ENCODE measurements around the gene OVCH2.

Gene OVCH2

DNA sequence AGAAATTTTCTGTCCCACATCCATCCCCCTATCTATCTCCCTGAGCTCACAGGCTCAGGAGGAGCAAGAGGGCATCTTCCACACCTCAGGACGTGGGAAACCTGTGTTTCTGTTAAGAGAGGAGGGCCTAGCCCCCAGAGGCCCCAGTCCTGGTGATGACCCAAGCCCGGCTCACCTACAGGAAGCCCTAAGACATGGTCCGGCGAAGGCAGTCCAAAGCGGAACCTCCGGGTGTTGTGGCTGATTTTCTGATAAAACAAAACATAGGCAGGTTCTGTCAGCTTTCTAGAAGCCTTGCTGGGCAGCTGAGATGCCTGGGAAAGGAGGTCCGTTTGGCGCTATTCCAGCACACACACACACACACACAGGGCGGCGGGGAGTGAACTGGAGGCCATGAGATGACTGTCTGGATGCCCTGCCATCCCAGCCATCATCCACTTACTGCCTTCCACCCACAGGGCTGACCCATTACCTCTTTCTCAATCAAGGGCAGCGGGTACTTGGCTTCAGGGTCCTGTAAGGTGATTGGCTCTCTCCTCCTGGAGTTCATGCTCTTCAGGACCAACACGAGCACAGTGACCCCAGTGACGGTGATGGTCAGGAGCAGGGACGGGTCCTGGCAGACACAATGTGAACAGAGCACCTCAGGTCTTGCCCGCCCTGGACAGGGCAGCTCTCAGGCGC is 33.9 kb downstream of the OVCH2 start:
- peaks cover 14 to 15% of the 10 kb centered on the region in 2 donors for H3K4me1 ChIP-seq (ENCODE audit: control insufficient read depth in 2 of 2, insufficient read depth in 2 of 2, low read length in 2 of 2)
- H3K9me3 ChIP-seq (ENCODE audit: control insufficient read depth in 2 of 2, low read length in 2 of 2) = no peaks in the 10 kb centered on the region
- H3K36me3 ChIP-seq (ENCODE audit: control insufficient read depth in 2 of 2, insufficient read depth in 2 of 2, low read length in 2 of 2) = peaks cover 4 to 5% of the 10 kb centered on the region in 2 donors
- H3K27me3 ChIP-seq (ENCODE audit: control insufficient read depth in 2 of 2, insufficient read depth in 2 of 2, low read length in 2 of 2) = peaks cover 0 to 3% of the 10 kb centered on the region in 2 donors
- H3K4me3 ChIP-seq (ENCODE audit: low read length in 2 of 2) = peak overlapping the region in 1 of 2 donors; percentile 68
- H3K9ac ChIP-seq (ENCODE audit: low read depth in 1 of 2, low read length in 2 of 2) = no peak overlapping the region
- H3K27ac ChIP-seq (ENCODE audit: low read depth in 2 of 2, low read length in 2 of 2) = no peak overlapping the region

GRCh38 chr11:7671347-7672215 is 34.7 kb downstream of the OVCH2 start:
- no peaks in the 10 kb centered on the region for H3K9me3 ChIP-seq (ENCODE audit: control insufficient read depth in 2 of 2, low read length in 2 of 2)
- H3K27ac ChIP-seq (ENCODE audit: low read depth in 2 of 2, low read length in 2 of 2) = no peak overlapping the region
- peaks cover 14 to 15% of the 10 kb centered on the region in 2 donors for H3K4me1 ChIP-seq (ENCODE audit: control insufficient read depth in 2 of 2, insufficient read depth in 2 of 2, low read length in 2 of 2)
- peaks cover 5 to 11% of the 10 kb centered on the region in 2 donors for H3K36me3 ChIP-seq (ENCODE audit: control insufficient read depth in 2 of 2, insufficient read depth in 2 of 2, low read length in 2 of 2)
- no peak overlapping the region for H3K4me3 ChIP-seq (ENCODE audit: low read length in 2 of 2)
- H3K9ac ChIP-seq (ENCODE audit: low read depth in 1 of 2, low read length in 2 of 2) = no peak overlapping the region
- peaks cover 0 to 3% of the 10 kb centered on the region in 2 donors for H3K27me3 ChIP-seq (ENCODE audit: control insufficient read depth in 2 of 2, insufficient read depth in 2 of 2, low read length in 2 of 2)

DNA sequence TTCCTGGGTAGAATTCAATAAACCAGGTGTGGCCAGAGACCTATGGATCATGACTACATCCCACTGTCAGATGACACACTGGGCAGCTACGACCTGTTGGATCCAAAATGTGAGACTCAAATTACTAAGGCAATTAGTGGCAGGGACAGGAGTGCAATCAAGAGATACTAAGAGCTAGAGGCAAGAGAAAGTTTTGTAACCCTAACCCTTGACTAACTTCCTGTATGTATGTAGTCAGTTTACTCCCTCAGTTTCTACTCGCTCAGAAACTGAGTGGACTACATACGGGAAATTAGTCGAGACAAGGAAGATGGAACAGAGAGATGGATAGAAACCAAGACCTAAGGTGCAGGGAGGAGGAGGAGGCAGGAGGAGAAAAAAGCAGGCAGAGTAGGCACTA is 35.6 kb downstream of the OVCH2 start:
- no peak overlapping the region for H3K4me3 ChIP-seq (ENCODE audit: low read length in 2 of 2)
- no peak overlapping the region for H3K27ac ChIP-seq (ENCODE audit: low read depth in 2 of 2, low read length in 2 of 2)
- H3K9ac ChIP-seq (ENCODE audit: low read depth in 1 of 2, low read length in 2 of 2) = no peak overlapping the region
- H3K4me1 ChIP-seq (ENCODE audit: control insufficient read depth in 2 of 2, insufficient read depth in 2 of 2, low read length in 2 of 2) = peaks cover 13 to 15% of the 10 kb centered on the region in 2 donors
- no peaks in the 10 kb centered on the region for H3K9me3 ChIP-seq (ENCODE audit: control insufficient read depth in 2 of 2, low read length in 2 of 2)
- H3K27me3 ChIP-seq (ENCODE audit: control insufficient read depth in 2 of 2, insufficient read depth in 2 of 2, low read length in 2 of 2) = peaks cover 0 to 3% of the 10 kb centered on the region in 2 donors
- H3K36me3 ChIP-seq (ENCODE audit: control insufficient read depth in 2 of 2, insufficient read depth in 2 of 2, low read length in 2 of 2) = peaks cover 5 to 13% of the 10 kb centered on the region in 2 donors

DNA sequence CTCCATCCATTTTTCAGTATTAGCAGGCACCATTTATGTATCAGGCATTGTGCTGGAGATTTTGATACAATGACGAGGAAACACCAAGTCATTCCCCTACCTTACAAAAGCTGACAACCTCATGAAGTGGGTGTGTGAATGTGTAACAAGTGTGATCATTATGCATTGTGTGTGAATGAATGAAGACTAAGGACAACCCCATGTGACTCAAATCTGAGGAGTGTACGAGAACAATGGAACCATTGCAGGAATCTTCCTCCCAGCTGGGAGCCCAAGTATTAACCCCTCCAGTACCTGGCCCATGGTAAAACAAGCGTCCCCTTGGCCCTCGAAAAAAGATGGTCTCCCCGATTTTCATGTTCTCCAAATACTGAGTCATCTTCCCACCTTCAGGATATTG is 37.4 kb downstream of the OVCH2 start:
- H3K27ac ChIP-seq (ENCODE audit: low read depth in 2 of 2, low read length in 2 of 2) = no peak overlapping the region
- H3K9me3 ChIP-seq (ENCODE audit: control insufficient read depth in 2 of 2, low read length in 2 of 2) = no peaks in the 10 kb centered on the region
- peaks cover 9 to 19% of the 10 kb centered on the region in 2 donors for H3K36me3 ChIP-seq (ENCODE audit: control insufficient read depth in 2 of 2, insufficient read depth in 2 of 2, low read length in 2 of 2)
- H3K9ac ChIP-seq (ENCODE audit: low read depth in 1 of 2, low read length in 2 of 2) = no peak overlapping the region
- H3K4me3 ChIP-seq (ENCODE audit: low read length in 2 of 2) = no peak overlapping the region
- H3K27me3 ChIP-seq (ENCODE audit: control insufficient read depth in 2 of 2, insufficient read depth in 2 of 2, low read length in 2 of 2) = no peaks in the 10 kb centered on the region
- peaks cover 12 to 14% of the 10 kb centered on the region in 2 donors for H3K4me1 ChIP-seq (ENCODE audit: control insufficient read depth in 2 of 2, insufficient read depth in 2 of 2, low read length in 2 of 2)

- no peak overlapping the region for H3K27ac ChIP-seq (ENCODE audit: low read depth in 2 of 2, low read length in 2 of 2)
Observed at GRCh38 chr11:7668464-7668863, 37.8 kb downstream of the OVCH2 start.

DNA sequence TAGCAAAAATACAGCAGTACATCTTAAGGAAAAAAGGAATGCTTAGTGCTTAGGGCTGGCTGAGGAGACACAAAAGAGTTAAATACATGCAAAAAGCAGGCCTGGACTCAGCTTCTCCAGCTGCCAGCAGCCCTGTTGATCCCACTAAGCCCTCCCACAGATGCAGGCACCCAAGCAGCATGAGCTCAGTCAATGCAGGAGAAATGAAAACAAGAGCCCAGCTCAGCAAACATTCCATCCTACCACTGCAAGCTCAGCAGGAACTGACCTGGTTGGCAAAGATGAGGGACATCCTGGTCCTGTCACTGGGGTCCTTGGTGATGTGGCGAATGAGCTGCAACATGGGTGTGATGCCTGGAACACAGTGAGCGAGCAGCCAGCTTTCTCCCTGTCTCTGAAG is 38.8 kb downstream of the OVCH2 start:
- no peaks in the 10 kb centered on the region for H3K27me3 ChIP-seq (ENCODE audit: control insufficient read depth in 2 of 2, insufficient read depth in 2 of 2, low read length in 2 of 2)
- no peak overlapping the region for H3K4me3 ChIP-seq (ENCODE audit: low read length in 2 of 2)
- peaks cover 2 to 3% of the 10 kb centered on the region in 2 donors for H3K4me1 ChIP-seq (ENCODE audit: control insufficient read depth in 2 of 2, insufficient read depth in 2 of 2, low read length in 2 of 2)
- H3K9ac ChIP-seq (ENCODE audit: low read depth in 1 of 2, low read length in 2 of 2) = no peak overlapping the region
- no peak overlapping the region for H3K27ac ChIP-seq (ENCODE audit: low read depth in 2 of 2, low read length in 2 of 2)
- no peaks in the 10 kb centered on the region for H3K9me3 ChIP-seq (ENCODE audit: control insufficient read depth in 2 of 2, low read length in 2 of 2)
- H3K36me3 ChIP-seq (ENCODE audit: control insufficient read depth in 2 of 2, insufficient read depth in 2 of 2, low read length in 2 of 2) = peaks cover 9 to 19% of the 10 kb centered on the region in 2 donors

More at GRCh38 chr11:7668464-7668863, 37.8 kb downstream of the OVCH2 start:
- Histone ChIP-seq H3K9ac (ENCODE audit: low read depth in 1 of 2, low read length in 2 of 2) (no peak overlapping the region), H3K27me3 (ENCODE audit: control insufficient read depth in 2 of 2, insufficient read depth in 2 of 2, low read length in 2 of 2) (no peaks in the 10 kb centered on the region), H3K4me3 (ENCODE audit: low read length in 2 of 2) (no peak overlapping the region), H3K4me1 (ENCODE audit: control insufficient read depth in 2 of 2, insufficient read depth in 2 of 2, low read length in 2 of 2) (peaks cover 10 to 11% of the 10 kb centered on the region in 2 donors), H3K36me3 (ENCODE audit: control insufficient read depth in 2 of 2, insufficient read depth in 2 of 2, low read length in 2 of 2) (peaks cover 9 to 19% of the 10 kb centered on the region in 2 donors), H3K9me3 (ENCODE audit: control insufficient read depth in 2 of 2, low read length in 2 of 2) (no peaks in the 10 kb centered on the region)

- Histone ChIP-seq H3K27me3 (ENCODE audit: control insufficient read depth in 2 of 2, insufficient read depth in 2 of 2, low read length in 2 of 2) (no peaks in the 10 kb centered on the region), H3K9me3 (ENCODE audit: control insufficient read depth in 2 of 2, low read length in 2 of 2) (no peaks in the 10 kb centered on the region), H3K9ac (ENCODE audit: low read depth in 1 of 2, low read length in 2 of 2) (no peak overlapping the region), H3K36me3 (ENCODE audit: control insufficient read depth in 2 of 2, insufficient read depth in 2 of 2, low read length in 2 of 2) (peaks cover 9 to 19% of the 10 kb centered on the region in 2 donors), H3K27ac (ENCODE audit: low read depth in 2 of 2, low read length in 2 of 2) (no peak overlapping the region), H3K4me3 (ENCODE audit: low read length in 2 of 2) (no peak overlapping the region), H3K4me1 (ENCODE audit: control insufficient read depth in 2 of 2, insufficient read depth in 2 of 2, low read length in 2 of 2) (peaks cover 2 to 3% of the 10 kb centered on the region in 2 donors)
Observed at GRCh38 chr11:7666292-7666866, 39.9 kb downstream of the OVCH2 start.

DNA sequence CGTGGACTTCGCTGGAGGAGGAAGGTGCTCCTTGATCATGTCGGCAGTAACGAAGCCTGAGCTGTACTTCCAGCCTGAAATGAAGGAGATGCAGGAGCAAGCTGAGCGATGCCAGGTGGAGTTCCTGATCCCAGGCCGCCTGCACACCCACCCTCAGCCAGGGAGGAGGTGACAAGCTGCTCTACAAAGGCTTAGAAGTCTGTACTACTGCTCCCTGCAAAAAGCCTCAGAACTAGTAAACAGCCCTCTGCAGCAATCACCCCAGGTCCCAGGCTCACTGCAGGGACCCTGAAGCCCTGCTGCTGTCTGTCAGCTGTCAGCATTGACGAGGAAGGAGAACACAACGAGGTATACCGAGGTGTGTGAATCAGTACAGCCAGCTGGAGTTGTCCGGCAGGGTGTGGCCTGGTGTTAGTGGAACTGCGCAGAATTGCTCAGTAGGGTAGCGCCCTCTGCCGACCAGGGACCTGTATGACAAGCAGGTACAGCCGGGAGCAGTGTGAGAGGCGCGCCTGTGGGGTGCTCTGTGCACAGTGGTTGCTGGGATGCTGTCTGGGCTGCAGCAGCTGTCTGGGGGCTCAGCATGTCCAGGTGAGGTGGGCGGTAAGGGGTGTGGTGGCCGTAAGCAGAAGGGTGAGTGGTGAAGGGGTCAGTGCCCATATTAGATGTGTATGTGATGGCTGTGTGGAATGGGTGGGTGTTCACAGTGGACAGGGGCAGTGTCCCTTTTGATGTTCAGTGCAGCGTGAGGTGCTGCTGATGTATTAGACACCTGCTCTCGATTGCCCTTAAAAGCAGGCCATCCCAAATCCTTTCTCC is 40.6 kb downstream of the OVCH2 start:
- Histone ChIP-seq H3K4me1 (ENCODE audit: control insufficient read depth in 2 of 2, insufficient read depth in 2 of 2, low read length in 2 of 2) (peaks cover 2 to 3% of the 10 kb centered on the region in 2 donors), H3K4me3 (ENCODE audit: low read length in 2 of 2) (no peak overlapping the region), H3K27ac (ENCODE audit: low read depth in 2 of 2, low read length in 2 of 2) (peak overlapping the region in 1 of 2 donors; percentile 23), H3K27me3 (ENCODE audit: control insufficient read depth in 2 of 2, insufficient read depth in 2 of 2, low read length in 2 of 2) (no peaks in the 10 kb centered on the region), H3K36me3 (ENCODE audit: control insufficient read depth in 2 of 2, insufficient read depth in 2 of 2, low read length in 2 of 2) (peaks cover 9 to 19% of the 10 kb centered on the region in 2 donors), H3K9ac (ENCODE audit: low read depth in 1 of 2, low read length in 2 of 2) (no peak overlapping the region), H3K9me3 (ENCODE audit: control insufficient read depth in 2 of 2, low read length in 2 of 2) (no peaks in the 10 kb centered on the region)

DNA sequence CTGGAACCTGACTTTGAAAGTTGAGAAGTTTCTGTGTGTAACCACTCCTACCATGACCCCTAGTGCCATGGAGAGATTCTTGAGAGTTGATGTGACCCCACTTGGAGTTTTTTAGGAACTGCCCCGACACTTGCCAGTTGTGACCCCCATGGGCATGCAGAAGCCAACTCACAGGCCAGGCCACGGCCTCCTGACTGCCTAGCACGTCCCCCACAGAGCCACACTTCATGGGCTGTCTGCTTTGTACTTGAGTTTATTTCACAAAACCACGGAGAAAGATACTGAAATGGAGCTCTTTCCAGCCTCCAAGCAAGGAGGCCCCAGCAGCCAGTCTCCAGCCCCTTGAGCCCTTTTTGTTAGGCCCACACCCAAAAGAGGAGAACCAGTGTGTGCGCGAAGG is 41.4 kb downstream of the OVCH2 start:
- no peak overlapping the region for H3K4me3 ChIP-seq (ENCODE audit: low read length in 2 of 2)
- H3K27me3 ChIP-seq (ENCODE audit: control insufficient read depth in 2 of 2, insufficient read depth in 2 of 2, low read length in 2 of 2) = no peaks in the 10 kb centered on the region
- peaks cover 2 to 3% of the 10 kb centered on the region in 2 donors for H3K4me1 ChIP-seq (ENCODE audit: control insufficient read depth in 2 of 2, insufficient read depth in 2 of 2, low read length in 2 of 2)
- H3K9ac ChIP-seq (ENCODE audit: low read depth in 1 of 2, low read length in 2 of 2) = no peak overlapping the region
- H3K36me3 ChIP-seq (ENCODE audit: control insufficient read depth in 2 of 2, insufficient read depth in 2 of 2, low read length in 2 of 2) = peaks cover 9 to 19% of the 10 kb centered on the region in 2 donors
- no peak overlapping the region for H3K27ac ChIP-seq (ENCODE audit: low read depth in 2 of 2, low read length in 2 of 2)
- no peaks in the 10 kb centered on the region for H3K9me3 ChIP-seq (ENCODE audit: control insufficient read depth in 2 of 2, low read length in 2 of 2)

Measured in mucosa of rectum (tissue), 2 donors.